OCI-LY3 (cell line): ENCODE results near the gene AIF1.

Experiments
- H2AFZ ChIP-seq: fragments of 200-600, 300-600 bp; shearing (Covaris generic); 2 replicates; pipeline ENCODE4 v1.6.0; 2014; ENCODE audit warnings: antibody characterized with exemption, low read depth, low read length
- H3K27ac ChIP-seq: fragments of 200-600, 300-600 bp; sonication (generic); 2 replicates; pipeline ENCODE4 v1.5.1; 2014; ENCODE audit warnings: mild to moderate bottlenecking, low read length, moderate library complexity, mixed read lengths
- H3K27me3 ChIP-seq: fragments of 200-600, 300-600 bp; sonication (generic); 2 replicates; pipeline ENCODE4 v1.6.1; 2014; ENCODE audit warnings: low read depth, low read length, mixed read lengths
- H3K36me3 ChIP-seq: fragments of 200-600, 300-600 bp; sonication (generic); replicated peaks from 2 replicates; pipeline ENCODE3; 2014; ENCODE audit warnings: low read depth, low read length, mixed read lengths
- H3K4me1 ChIP-seq: fragments of 300-600, 200-600 bp; sonication (generic); 2 replicates; pipeline ENCODE4 v1.6.1; 2014; ENCODE audit warnings: low read length, mixed read lengths
- H3K4me2 ChIP-seq: fragments of 200-600, 300-600 bp; sonication (generic); 2 replicates; pipeline ENCODE4 v1.6.1; 2014; ENCODE audit warnings: low read length, mixed read lengths
- H3K4me3 ChIP-seq: fragments of 300-600, 200-600 bp; sonication (generic); 2 replicates; pipeline ENCODE4 v1.5.1; 2014; ENCODE audit warnings: antibody characterized with exemption, mild to moderate bottlenecking, low read length, moderate library complexity
- H3K79me2 ChIP-seq: fragments of 300-600, 200-600 bp; shearing (Covaris generic); 2 replicates; pipeline ENCODE4 v1.6.1; 2014; ENCODE audit warnings: mild to moderate bottlenecking, low read length, mixed read lengths
- H3K9ac ChIP-seq: fragments of 300-600, 200-600 bp; shearing (Covaris generic); 2 replicates; pipeline ENCODE4 v1.6.0; 2014; ENCODE audit warnings: mild to moderate bottlenecking, low read length, moderate library complexity
- H3K9me3 ChIP-seq: fragments of 200-600, 300-600 bp; shearing (Covaris generic); 2 replicates; pipeline ENCODE4 v1.6.1; 2014; ENCODE audit warnings: low read length, mixed read lengths; ENCODE audit not compliant: insufficient read depth
- H4K20me1 ChIP-seq: fragments of 200-600, 300-600 bp; sonication (generic); 2 replicates; pipeline ENCODE4 v1.6.1; 2016; ENCODE audit warnings: low read length, mixed read lengths; ENCODE audit not compliant: insufficient read depth
- CTCF ChIP-seq: fragments of 200-600, 300-600 bp; sonication (generic); IDR thresholded peaks from 2 replicates; pipeline ENCODE4 v1.5.1; 2014; ENCODE audit warnings: antibody characterized with exemption, low read length, low read depth
- EZH2phosphoT487 ChIP-seq: fragments of 200-600 bp; shearing (Covaris generic); IDR thresholded peaks from 2 replicates; pipeline ENCODE4 v1.6.1; 2018; ENCODE audit warnings: antibody characterized with exemption, mixed run types, low read depth

The AIF1 gene

GRCh38 chr6:31627690-31628287, 12.8 kb downstream of the AIF1 start:
- Histone ChIP-seq H3K36me3 (peaks cover 59% of the 10 kb centered on the region), H3K27ac (no peak overlapping the region), H3K4me2 (no peak overlapping the region), H3K27me3 (no peaks in the 10 kb centered on the region), H3K4me3 (no peak overlapping the region), H3K79me2 (peaks cover 24% of the 10 kb centered on the region), H3K4me1 (no peaks in the 10 kb centered on the region), H3K9me3 (no peaks in the 10 kb centered on the region), H3K9ac (no peak overlapping the region), H4K20me1 (peaks cover 5% of the 10 kb centered on the region; the same call in 1 of the 2 replicates), H2AFZ (no peak overlapping the region)
- TF ChIP-seq CTCF: no peak
- TF ChIP-seq EZH2phosphoT487: no peak

GRCh38 chr6:31629014-31629413, 14.0 kb downstream of the AIF1 start:
- H3K36me3 ChIP-seq: peaks cover 51% of the 10 kb centered on the region
- H3K9me3 ChIP-seq: no peaks in the 10 kb centered on the region
- H3K4me2 ChIP-seq: no peak overlapping the region
- no peaks in the 10 kb centered on the region; the same call in 1 of the 2 replicates for H4K20me1 ChIP-seq
- no peak overlapping the region for H2AFZ ChIP-seq
- TF ChIP-seq EZH2phosphoT487 (no peak), CTCF (no peak)
- peaks cover 12% of the 10 kb centered on the region for H3K79me2 ChIP-seq
- H3K4me1 ChIP-seq: no peaks in the 10 kb centered on the region
- H3K27ac ChIP-seq: no peak overlapping the region
- no peaks in the 10 kb centered on the region for H3K27me3 ChIP-seq
- H3K9ac ChIP-seq: no peak overlapping the region
- no peak overlapping the region for H3K4me3 ChIP-seq

- H3K36me3 ChIP-seq: peaks cover 45% of the 10 kb centered on the region
- H3K79me2 ChIP-seq: peaks cover 2% of the 10 kb centered on the region
- no peak overlapping the region for H3K27ac ChIP-seq
- no peak overlapping the region for H3K4me3 ChIP-seq
- H3K4me2 ChIP-seq: no peak overlapping the region
- no peak overlapping the region for H2AFZ ChIP-seq
- H3K9ac ChIP-seq: no peak overlapping the region
- no peaks in the 10 kb centered on the region for H3K4me1 ChIP-seq
- H4K20me1 ChIP-seq: no peaks in the 10 kb centered on the region
- no peaks in the 10 kb centered on the region for H3K27me3 ChIP-seq
- TF ChIP-seq EZH2phosphoT487: no peak
- TF ChIP-seq CTCF: no peak
- no peaks in the 10 kb centered on the region for H3K9me3 ChIP-seq
Measured at GRCh38 chr6:31630177-31630934, 15.3 kb downstream of the AIF1 start.

- H3K27ac ChIP-seq: no peak overlapping the region
- no peaks in the 10 kb centered on the region for H3K27me3 ChIP-seq
- no peak overlapping the region for H3K9ac ChIP-seq
- H3K9me3 ChIP-seq: no peaks in the 10 kb centered on the region
- H3K4me2 ChIP-seq: no peak overlapping the region
- H3K36me3 ChIP-seq: peaks cover 42% of the 10 kb centered on the region
- no peaks in the 10 kb centered on the region for H3K79me2 ChIP-seq
- H3K4me1 ChIP-seq: no peaks in the 10 kb centered on the region
- no peak overlapping the region for H3K4me3 ChIP-seq
- H4K20me1 ChIP-seq: no peaks in the 10 kb centered on the region
- H2AFZ ChIP-seq: no peak overlapping the region
- TF ChIP-seq CTCF (no peak), EZH2phosphoT487 (no peak)
Measured at GRCh38 chr6:31631209-31631608, 16.2 kb downstream of the AIF1 start.
